Suprapubic skin (tissue), 4 donors: ENCODE data around the gene LONP2.

Source experiments
- EP300 ChIP-seq: sonication (generic); formaldehyde crosslinking; IDR thresholded peaks from one replicate; pipeline ENCODE4 v1.6.1; 2017; ENCODE audit warnings: antibody characterized with exemption
- POLR2A ChIP-seq, 2 donors: fragments of 450-650 bp; IDR thresholded peaks; one replicate each; pipeline ENCODE4 v1.6.1; 2017; ENCODE audit warnings: antibody characterized with exemption in 2 of 2, mild to moderate bottlenecking in 2 of 2, moderate library complexity in 2 of 2
- POLR2AphosphoS5 ChIP-seq, 3 donors: sonication (generic); formaldehyde crosslinking; IDR thresholded peaks; one replicate each; pipeline ENCODE4 v1.6.1; 2017; ENCODE audit warnings: antibody characterized with exemption in 3 of 3
- TF ChIP-seq, protein P1 (sequence below), 2 donors: fragments of 200-600 bp in 1 of 2; fragments of 450-650 bp in 1 of 2; sonication (generic) in 1 of 2; IDR thresholded peaks; one replicate each; pipeline ENCODE4 v1.5.1; 2016 to 2019; ENCODE audit warnings: antibody characterized with exemption in 2 of 2, mild to moderate bottlenecking in 1 of 2, moderate library complexity in 1 of 2

DNA sequence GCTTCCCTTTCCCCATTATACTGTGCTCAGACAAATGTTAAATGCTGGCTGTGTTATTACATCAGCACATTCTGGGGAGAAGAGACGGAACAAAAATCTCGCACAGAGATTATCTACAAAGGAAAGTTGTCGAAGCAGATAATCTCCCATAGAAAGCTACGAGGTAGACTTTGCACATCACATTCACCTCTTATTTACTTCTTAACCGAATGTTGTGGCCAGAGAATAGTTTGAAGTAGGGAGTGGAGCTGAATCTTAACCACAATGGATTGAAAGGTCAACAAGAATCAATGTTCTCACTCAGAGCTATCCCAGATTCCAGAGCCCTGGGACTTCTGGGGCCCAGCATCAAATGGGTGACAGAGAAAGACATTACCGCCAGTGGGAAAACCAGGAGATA, 28.4 kb upstream of the LONP2 start:
- TF ChIP-seq, protein P1, sequence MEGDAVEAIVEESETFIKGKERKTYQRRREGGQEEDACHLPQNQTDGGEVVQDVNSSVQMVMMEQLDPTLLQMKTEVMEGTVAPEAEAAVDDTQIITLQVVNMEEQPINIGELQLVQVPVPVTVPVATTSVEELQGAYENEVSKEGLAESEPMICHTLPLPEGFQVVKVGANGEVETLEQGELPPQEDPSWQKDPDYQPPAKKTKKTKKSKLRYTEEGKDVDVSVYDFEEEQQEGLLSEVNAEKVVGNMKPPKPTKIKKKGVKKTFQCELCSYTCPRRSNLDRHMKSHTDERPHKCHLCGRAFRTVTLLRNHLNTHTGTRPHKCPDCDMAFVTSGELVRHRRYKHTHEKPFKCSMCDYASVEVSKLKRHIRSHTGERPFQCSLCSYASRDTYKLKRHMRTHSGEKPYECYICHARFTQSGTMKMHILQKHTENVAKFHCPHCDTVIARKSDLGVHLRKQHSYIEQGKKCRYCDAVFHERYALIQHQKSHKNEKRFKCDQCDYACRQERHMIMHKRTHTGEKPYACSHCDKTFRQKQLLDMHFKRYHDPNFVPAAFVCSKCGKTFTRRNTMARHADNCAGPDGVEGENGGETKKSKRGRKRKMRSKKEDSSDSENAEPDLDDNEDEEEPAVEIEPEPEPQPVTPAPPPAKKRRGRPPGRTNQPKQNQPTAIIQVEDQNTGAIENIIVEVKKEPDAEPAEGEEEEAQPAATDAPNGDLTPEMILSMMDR (IDR thresholded peaks at IDR 0.05) = no peak
- TF ChIP-seq POLR2A (IDR thresholded peaks at IDR 0.05) (no peak), POLR2AphosphoS5 (IDR thresholded peaks at IDR 0.05) (no peak), EP300 (no peak)
